HG03280 (cell line): Measurements from ENCODE around the gene NUP214.
"Not testable (repeated sequence)": the region's sequence is repeated elsewhere in the genome, so short reads cannot be mapped to it uniquely, and the experiment has no call there.

ENCODE experiments used
- ATAC-seq: cut with Tn5 transposase; IDR thresholded peaks from one replicate; pipeline ENCODE4 v1.9.1; 2021; ENCODE audit warnings: mild to moderate bottlenecking, moderate library complexity; ENCODE audit not compliant: unreplicated experiment

Gene NUP214

GRCh38 chr9:131158673-131159072 lies 33.3 kb downstream of the NUP214 start:
- ATAC-seq: not testable (repeated sequence)

- ATAC-seq: no peak
Measured at GRCh38 chr9:131160416-131161112, 35.2 kb downstream of the NUP214 start.

DNA sequence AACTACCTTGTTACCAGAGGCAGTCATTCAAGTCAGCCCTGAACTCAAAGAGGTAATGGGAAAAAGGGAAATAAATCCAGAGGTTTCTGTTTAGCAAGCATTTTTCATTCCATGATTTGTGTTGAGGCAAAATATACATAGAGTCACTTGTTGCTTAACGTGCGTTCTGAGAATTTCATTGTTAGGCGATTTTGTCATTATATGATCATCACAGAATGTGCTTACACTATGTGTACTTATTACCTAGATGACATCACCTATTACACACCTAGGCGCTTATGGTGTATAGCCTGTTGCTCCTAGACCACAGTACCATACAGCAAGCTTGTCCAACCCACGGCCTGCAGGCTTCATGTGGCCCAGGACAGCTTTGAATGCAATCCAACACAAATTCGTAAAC lies 36.2 kb downstream of the NUP214 start:
- ATAC-seq: no peak

DNA sequence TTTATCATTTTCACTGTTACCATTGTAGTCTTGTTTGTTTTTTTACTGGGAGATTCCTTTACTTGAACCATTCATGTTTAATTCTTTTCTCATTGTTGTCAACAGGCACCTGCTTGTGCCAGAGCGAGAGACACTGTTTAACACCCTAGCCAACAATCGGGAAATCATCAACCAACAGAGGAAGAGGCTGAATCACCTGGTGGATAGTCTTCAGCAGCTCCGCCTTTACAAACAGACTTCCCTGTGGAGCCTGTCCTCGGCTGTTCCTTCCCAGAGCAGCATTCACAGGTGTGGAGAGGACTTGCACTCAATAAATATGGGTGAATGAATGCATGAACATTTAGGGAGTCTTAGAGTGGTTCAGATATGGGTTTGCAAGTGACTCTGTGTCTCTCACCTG lies 37.5 kb downstream of the NUP214 start:
- no peak for ATAC-seq

DNA sequence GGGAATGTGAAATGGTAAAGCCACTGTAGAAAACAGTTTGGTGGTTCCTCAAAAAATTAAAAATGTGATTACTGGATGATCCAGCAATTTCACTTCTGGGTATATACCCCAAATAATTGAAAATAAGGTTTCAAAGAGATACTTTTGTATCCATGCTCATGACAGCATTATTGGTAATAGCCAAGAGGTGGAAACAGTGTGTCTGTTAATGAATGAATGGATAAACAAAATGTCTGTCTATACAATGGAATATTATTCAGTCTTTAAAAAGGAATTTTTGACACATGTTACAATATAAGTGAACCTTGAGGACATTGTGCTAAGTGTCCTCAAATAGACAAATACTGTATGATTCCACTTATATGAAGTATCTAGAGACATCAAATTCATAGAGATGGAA lies 40.1 kb downstream of the NUP214 start:
- ATAC-seq: no peak

GRCh38 chr9:131167146-131167692 lies 41.8 kb downstream of the NUP214 start:
- ATAC-seq: no peak

- no peak for ATAC-seq
Measured at GRCh38 chr9:131167936-131168335, 42.5 kb downstream of the NUP214 start.

GRCh38 chr9:131169563-131170240 lies 44.3 kb downstream of the NUP214 start:
- ATAC-seq: no peak

DNA sequence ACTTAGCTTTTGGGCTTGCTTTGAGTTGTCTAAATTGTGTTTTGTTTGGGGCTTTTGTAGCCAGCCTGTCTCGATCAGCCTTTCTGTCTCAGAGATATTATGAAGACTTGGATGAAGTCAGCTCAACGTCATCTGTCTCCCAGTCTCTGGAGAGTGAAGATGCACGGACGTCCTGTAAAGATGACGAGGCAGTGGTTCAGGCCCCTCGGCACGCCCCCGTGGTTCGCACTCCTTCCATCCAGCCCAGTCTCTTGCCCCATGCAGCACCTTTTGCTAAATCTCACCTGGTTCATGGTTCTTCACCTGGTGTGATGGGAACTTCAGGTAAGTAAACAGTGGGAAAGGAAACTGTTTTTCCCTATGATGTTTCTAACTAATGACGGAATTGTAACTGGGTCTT lies 48.6 kb downstream of the NUP214 start:
- ATAC-seq: no peak

DNA sequence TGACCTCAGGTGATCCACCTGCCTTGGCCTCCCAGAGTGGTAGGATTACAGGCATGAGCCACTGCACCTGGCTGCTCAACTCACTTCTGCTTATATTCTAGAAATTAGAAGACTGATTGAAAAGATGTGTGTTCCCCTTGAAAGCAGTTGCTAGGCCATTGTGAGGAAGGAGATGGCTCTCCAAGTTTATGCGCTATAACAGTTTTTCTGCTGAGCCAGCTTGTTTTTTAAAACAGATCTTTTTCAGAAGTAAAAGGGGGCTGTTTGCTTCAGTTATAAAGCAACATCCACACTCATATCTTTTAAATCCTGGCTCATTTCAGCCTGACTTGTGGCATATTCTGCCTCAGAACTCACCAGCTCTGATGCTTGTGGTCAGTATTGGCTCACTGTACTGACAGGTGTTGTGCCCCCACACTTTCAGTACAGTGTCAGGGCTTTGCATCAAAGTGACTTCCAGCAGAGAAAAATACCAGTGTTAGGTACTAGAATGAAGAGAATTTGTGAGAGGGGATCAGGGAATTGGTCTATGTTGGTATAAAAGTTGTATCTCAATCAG lies 49.4 kb downstream of the NUP214 start:
- no peak for ATAC-seq

- ATAC-seq: no peak
Measured at GRCh38 chr9:131177898-131178297, 52.5 kb downstream of the NUP214 start.

GRCh38 chr9:131178382-131178781 lies 53.0 kb downstream of the NUP214 start:
- peak; percentile 64 for ATAC-seq

DNA sequence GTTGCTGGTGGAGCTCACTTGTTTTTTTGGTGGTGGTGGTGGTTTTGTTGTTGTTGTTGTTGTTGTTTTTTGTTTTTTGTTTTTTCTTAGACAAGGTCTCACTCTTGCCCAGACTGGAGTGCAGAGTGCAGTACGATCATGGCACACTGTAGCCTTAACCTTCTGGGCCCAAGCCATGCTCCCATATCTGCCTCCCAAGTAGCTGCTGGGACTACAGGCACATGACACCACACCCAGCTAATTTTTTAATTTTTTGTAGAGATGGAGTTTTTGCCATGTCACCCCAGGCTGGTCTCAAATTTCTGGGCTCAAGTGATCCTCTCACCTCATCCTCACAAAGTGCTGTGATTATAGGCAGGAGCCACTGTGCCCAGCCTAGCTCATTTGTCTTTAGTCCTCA lies 53.5 kb downstream of the NUP214 start:
- ATAC-seq: no peak

GRCh38 chr9:131179561-131180219 lies 54.3 kb downstream of the NUP214 start:
- no peak for ATAC-seq

GRCh38 chr9:131180454-131180853 lies 55.1 kb downstream of the NUP214 start:
- ATAC-seq: no peak

- ATAC-seq: no peak
Measured at GRCh38 chr9:131181091-131181681, 55.8 kb downstream of the NUP214 start.

DNA sequence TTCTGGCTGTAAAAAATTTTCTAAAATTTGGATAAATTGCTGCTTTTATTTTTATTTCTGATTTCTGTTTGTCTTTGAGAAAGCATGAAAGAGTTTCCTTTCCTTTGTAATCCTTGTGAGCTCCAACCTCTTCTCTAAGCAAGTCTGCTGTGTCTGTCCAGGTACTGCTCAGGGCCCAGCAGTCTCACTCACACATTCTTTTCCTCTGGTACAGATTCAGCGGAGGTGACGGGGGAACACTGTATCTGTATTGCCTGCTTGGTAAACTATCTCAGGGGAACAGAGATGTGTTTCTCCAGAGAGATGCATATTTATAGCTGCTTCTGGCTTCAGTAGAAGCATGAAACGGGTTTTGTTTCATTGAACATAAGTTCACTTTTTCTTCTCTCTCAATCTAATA lies 60.5 kb downstream of the NUP214 start:
- no peak for ATAC-seq

DNA sequence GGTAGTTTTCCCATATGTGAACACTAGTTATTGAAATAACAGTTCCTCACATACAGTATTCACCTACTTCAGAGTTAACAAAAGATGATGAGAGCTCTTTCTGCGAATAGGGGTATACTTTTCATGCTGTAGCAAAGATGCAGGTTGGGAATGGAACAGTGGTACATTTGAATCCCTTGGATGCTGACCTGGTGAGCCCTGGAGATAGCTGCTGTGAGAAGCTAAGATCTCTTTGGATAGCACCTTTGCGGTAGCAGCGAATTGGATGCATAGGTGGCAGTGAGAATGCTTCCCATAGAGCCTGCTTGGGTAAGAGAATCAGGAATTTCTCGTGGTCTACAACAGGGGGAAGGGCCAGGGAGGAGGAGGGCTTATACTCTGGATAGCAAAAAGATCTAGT lies 61.2 kb downstream of the NUP214 start:
- no peak for ATAC-seq

GRCh38 chr9:131187957-131188356 lies 62.6 kb downstream of the NUP214 start:
- no peak for ATAC-seq

GRCh38 chr9:131188976-131189375 lies 63.6 kb downstream of the NUP214 start:
- no peak for ATAC-seq

DNA sequence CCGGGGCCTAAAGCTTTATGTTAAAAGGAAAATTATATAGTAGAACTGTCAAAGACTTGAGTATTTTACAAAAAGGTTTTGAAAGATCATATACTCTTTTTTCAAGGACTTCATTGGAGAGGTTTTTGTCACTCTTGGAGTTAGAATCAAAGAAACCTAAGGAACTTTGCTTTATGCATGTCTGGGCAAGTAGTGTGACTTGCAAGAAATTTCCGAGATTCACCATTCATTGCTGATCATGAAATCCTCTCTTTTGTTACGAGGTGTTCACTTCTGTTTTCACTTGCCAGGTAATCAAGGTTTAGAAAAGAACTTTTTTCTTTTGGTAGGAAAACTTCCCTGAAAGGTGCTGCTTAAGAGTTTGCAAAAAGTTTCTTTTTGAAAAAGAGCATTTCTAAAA lies 64.8 kb downstream of the NUP214 start:
- ATAC-seq: no peak
